Lower lobe of right lung (tissue), 2 donors: ENCODE data around the gene PDILT. TPM values are rescaled to one million over a fixed set of nuclear protein-coding genes. Genes with fewer than 3 reads are reported as not detected.

Experiments used
- ATAC-seq, 2 donors: fragments of 200-7000 bp; cut with Tn5 transposase; one replicate each; pipeline ENCODE4 v1.9.1; 2020 to 2022; ENCODE audit warnings: mild to moderate bottlenecking in 2 of 2, moderate library complexity in 2 of 2
- DNase-seq: peaks from one replicate; pipeline ENCODE4 v3.0.0-alpha.2; 2020
- H3K27ac ChIP-seq: fragments of 200-600 bp; one replicate; pipeline ENCODE4 v1.8.0; 2022
- H3K27me3 ChIP-seq: fragments of 200-600 bp; one replicate; pipeline ENCODE4 v1.8.0; 2022; ENCODE audit warnings: low read depth
- H3K36me3 ChIP-seq: fragments of 200-600 bp; one replicate; pipeline ENCODE4 v1.8.0; 2022; ENCODE audit warnings: mild to moderate bottlenecking
- H3K4me1 ChIP-seq: fragments of 200-600 bp; one replicate; pipeline ENCODE4 v1.8.0; 2022
- H3K4me3 ChIP-seq: fragments of 200-600 bp; one replicate; pipeline ENCODE4 v1.8.0; 2022; ENCODE audit warnings: mild to moderate bottlenecking
- H3K9me3 ChIP-seq: fragments of 200-600 bp; one replicate; pipeline ENCODE4 v1.8.0; 2022
- CTCF ChIP-seq: fragments of 200-600 bp; IDR thresholded peaks from one replicate; pipeline ENCODE4 v1.8.0; 2022; ENCODE audit warnings: antibody characterized with exemption, mild to moderate bottlenecking
- intact Hi-C: fragments of 100-400 bp; cut with DNase I; formaldehyde crosslinking; loops from one replicate; pipeline ENCODE4 v1.11.0; 2022
- total RNA-seq: library from RNA; stranded (reverse); fragmentation: NEBNext Ultra II Directional; extraction: Animal tissue kit (Norgen Biotek cat#: 25700); gene quantifications from one replicate; pipeline ENCODE4 v1.2.1, GENCODE V29; 2021
- donor health status: DM: no; HTN: yes; CAD: no; lungs with severe emphysema.

Gene PDILT
- total RNA-seq, 1 donor from 2014 or later = not detected

DNA sequence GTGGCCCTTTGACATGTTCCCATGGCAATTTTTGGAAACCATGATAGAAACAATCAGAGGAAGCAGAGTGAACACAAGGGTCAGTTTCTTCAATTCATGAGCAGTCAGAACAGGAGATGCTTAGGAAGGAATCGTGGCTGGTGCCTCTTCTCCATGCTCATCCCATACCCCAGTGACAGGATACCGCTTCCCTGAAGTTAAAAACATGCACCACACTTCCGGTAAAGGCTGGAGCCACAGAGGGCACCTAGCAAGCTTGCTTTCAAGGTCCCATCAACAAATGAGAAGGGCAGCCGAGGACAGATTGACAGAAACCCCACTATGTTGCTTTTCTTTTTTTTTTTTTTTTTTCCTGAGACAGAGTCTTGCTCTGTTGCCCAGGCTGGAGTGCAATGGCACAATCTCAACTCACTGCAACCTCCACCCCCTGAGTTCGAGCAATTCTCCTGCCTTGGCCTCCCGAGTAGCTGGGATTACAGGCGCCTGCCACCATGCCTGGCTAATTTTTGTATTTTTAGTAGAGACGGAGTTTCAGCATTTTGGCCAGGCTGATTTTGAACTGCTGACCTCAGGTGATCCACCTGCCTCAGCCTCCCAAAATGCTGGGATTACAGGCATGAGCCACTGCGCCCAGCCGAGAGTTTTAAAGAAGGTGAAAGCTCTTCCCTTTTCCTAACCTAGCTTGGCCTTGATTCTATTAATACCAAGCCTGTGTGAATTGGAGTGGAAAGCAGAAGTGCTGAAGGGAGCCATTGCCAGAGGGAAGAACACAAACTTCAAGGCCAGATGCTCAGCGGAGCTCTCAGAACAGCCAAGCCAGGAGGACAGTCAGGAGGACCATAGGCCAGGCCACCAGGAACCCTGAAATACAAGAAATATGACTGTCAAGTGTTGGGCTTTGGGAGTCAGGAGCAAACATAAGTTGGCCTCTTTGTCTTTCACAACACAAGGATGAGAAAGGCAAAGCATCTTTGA lies 93.8 kb downstream of the PDILT start:
- Histone ChIP-seq H3K36me3 (no peaks in the 10 kb centered on the region), H3K9me3 (no peaks in the 10 kb centered on the region), H3K4me1 (no peaks in the 10 kb centered on the region), H3K4me3 (no peak overlapping the region), H3K27ac (no peak overlapping the region), H3K27me3 (peaks cover 5% of the 10 kb centered on the region)
- no peak for ATAC-seq
- intact Hi-C loops = no loop called here
- DNase-seq = no peak
- no peak for TF ChIP-seq CTCF

DNA sequence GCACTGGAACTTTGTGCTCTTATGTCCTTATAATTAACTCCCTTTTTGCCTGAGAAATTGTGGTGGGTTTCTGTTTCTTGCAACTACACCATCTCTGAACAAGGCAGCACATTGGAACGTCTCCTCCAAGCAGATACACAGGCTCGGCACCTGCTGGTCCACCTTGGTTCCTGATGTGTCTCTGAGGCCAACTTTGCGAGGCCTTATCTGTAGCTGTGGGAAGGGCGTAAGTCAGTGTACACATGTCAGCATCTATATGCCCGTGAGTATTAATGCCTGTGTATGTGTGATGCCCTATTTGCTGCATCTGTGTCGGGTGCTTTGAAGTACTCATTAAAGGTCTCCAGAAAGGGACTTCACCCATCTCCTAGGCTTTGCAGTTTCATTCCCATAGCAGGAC lies 94.8 kb downstream of the PDILT start:
- no peak overlapping the region for H3K4me3 ChIP-seq

More for the DNA sequence above, 94.8 kb downstream of the PDILT start:
- H3K36me3 ChIP-seq = no peaks in the 10 kb centered on the region
- TF ChIP-seq CTCF = no peak
- intact Hi-C loops = no loop called here
- H3K27ac ChIP-seq = no peak overlapping the region
- no peak for ATAC-seq
- DNase-seq = no peak
- H3K9me3 ChIP-seq = no peaks in the 10 kb centered on the region
- H3K27me3 ChIP-seq = peaks cover 5% of the 10 kb centered on the region
- H3K4me1 ChIP-seq = no peaks in the 10 kb centered on the region

Other genes starting within 250 kb of the PDILT start
- 0.18 TPM for gene GP2, start 77.2 kb downstream of the PDILT start, total RNA-seq
- gene UMOD, start 52.0 kb downstream of the PDILT start, total RNA-seq = not detected
- 4.3 TPM for gene ACSM5, start 4.8 kb upstream of the PDILT start, total RNA-seq
- gene ACSM2A, start 46.8 kb upstream of the PDILT start, total RNA-seq = not detected
- not detected for gene ACSM2B, start 171.6 kb upstream of the PDILT start, total RNA-seq